Liver (tissue), 3 donors: Measurements from ENCODE around the gene MYOG.

ENCODE experiments used
- GABPA ChIP-seq, 2 donors: IDR thresholded peaks in 1 of 2; conservative IDR thresholded peaks in 1 of 2; 2 replicates each; pipeline ENCODE4 v1.6.1; 2016; ENCODE audit warnings: antibody characterized with exemption in 2 of 2, mild to moderate bottlenecking in 1 of 2, moderate library complexity in 1 of 2
- HNF4G ChIP-seq: IDR thresholded peaks from 2 replicates; pipeline ENCODE4 v1.6.1; 2016; ENCODE audit warnings: antibody characterized with exemption
- JUND ChIP-seq, 2 donors: IDR thresholded peaks; 2 replicates each; pipeline ENCODE4 v1.6.1; 2016; ENCODE audit warnings: antibody characterized with exemption in 2 of 2
- NR2F2 ChIP-seq: IDR thresholded peaks from 2 replicates; pipeline ENCODE4 v1.6.1; 2016; ENCODE audit warnings: antibody characterized with exemption
- RAD21 ChIP-seq, 2 donors: IDR thresholded peaks; 2 replicates each; pipeline ENCODE4 v1.6.1; 2016; ENCODE audit warnings: antibody characterized with exemption in 2 of 2, mild to moderate bottlenecking in 2 of 2
- REST ChIP-seq: IDR thresholded peaks from 2 replicates; pipeline ENCODE4 v1.6.1; 2016; ENCODE audit warnings: antibody characterized with exemption, mild to moderate bottlenecking
- RXRA ChIP-seq, 2 donors: IDR thresholded peaks; 2 replicates each; pipeline ENCODE4 v1.6.1; 2017 to 2018; ENCODE audit warnings: antibody characterized with exemption in 2 of 2, mild to moderate bottlenecking in 1 of 2
- SP1 ChIP-seq: IDR thresholded peaks from 2 replicates; pipeline ENCODE4 v1.6.1; 2018; ENCODE audit warnings: antibody characterized with exemption, mild to moderate bottlenecking
- TAF1 ChIP-seq: conservative IDR thresholded peaks from 2 replicates; pipeline ENCODE4 v1.6.1; 2016; ENCODE audit warnings: antibody characterized with exemption, mild to moderate bottlenecking
- YY1 ChIP-seq: IDR thresholded peaks from 2 replicates; pipeline ENCODE4 v1.6.1; 2016; ENCODE audit warnings: antibody characterized with exemption, mild to moderate bottlenecking
- ZBTB33 ChIP-seq: IDR thresholded peaks from 2 replicates; pipeline ENCODE4 v1.6.1; 2016; ENCODE audit warnings: antibody characterized with exemption
- TF ChIP-seq, protein P1 (sequence below): fragments of 150-350 bp; IDR thresholded peaks from 2 replicates; pipeline ENCODE4 v1.5.1; 2017; ENCODE audit warnings: improper control_type of control experiment, low read depth, low read length; ENCODE audit not compliant: missing input control
- TF ChIP-seq, protein P2 (sequence below): IDR thresholded peaks from 2 replicates; pipeline ENCODE4 v1.6.1; 2016; ENCODE audit warnings: antibody characterized with exemption
- TF ChIP-seq, protein P3 (sequence below): IDR thresholded peaks from 2 replicates; pipeline ENCODE4 v1.6.1; 2016; ENCODE audit warnings: antibody characterized with exemption
- donor health status: healthy.
- donor health status: healthy.

DNA sequence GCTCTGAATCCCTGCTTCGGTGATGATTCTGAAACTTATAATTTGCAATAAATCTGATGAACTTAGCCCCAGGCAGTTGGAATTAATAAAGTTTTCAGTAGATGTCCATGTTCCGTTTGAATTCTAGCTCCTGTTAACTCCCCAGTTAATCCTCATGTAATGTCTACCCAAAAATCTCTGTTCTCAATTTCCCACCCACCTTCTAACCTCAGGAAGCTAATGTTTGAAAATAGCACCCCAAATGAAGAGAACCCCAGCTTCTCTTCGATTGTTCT lies 3.6 kb downstream of the MYOG start:
- no peak for TF ChIP-seq RAD21 (IDR thresholded peaks at IDR 0.05)
- TF ChIP-seq, protein P1, sequence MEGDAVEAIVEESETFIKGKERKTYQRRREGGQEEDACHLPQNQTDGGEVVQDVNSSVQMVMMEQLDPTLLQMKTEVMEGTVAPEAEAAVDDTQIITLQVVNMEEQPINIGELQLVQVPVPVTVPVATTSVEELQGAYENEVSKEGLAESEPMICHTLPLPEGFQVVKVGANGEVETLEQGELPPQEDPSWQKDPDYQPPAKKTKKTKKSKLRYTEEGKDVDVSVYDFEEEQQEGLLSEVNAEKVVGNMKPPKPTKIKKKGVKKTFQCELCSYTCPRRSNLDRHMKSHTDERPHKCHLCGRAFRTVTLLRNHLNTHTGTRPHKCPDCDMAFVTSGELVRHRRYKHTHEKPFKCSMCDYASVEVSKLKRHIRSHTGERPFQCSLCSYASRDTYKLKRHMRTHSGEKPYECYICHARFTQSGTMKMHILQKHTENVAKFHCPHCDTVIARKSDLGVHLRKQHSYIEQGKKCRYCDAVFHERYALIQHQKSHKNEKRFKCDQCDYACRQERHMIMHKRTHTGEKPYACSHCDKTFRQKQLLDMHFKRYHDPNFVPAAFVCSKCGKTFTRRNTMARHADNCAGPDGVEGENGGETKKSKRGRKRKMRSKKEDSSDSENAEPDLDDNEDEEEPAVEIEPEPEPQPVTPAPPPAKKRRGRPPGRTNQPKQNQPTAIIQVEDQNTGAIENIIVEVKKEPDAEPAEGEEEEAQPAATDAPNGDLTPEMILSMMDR = no peak
- TF ChIP-seq TAF1 = no peak
- TF ChIP-seq SP1 = no peak
- TF ChIP-seq, protein P2, sequence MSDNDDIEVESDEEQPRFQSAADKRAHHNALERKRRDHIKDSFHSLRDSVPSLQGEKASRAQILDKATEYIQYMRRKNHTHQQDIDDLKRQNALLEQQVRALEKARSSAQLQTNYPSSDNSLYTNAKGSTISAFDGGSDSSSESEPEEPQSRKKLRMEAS = no peak
- no peak for TF ChIP-seq REST
- no peak for TF ChIP-seq GABPA (IDR thresholded peaks at IDR 0.05 in 1 of 2, conservative IDR thresholded peaks at IDR 0.05 in 1 of 2)
- no peak for TF ChIP-seq HNF4G
- TF ChIP-seq YY1 = no peak
- no peak for TF ChIP-seq RXRA (IDR thresholded peaks at IDR 0.05)
- no peak for TF ChIP-seq ZBTB33
- no peak for TF ChIP-seq JUND (IDR thresholded peaks at IDR 0.05)
- TF ChIP-seq, protein P3, sequence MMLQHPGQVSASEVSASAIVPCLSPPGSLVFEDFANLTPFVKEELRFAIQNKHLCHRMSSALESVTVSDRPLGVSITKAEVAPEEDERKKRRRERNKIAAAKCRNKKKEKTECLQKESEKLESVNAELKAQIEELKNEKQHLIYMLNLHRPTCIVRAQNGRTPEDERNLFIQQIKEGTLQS = no peak
- no peak for TF ChIP-seq NR2F2
